H9 (cell line): ENCODE data around the gene RLN3. TPM values are rescaled to one million over a fixed set of nuclear protein-coding genes. Genes with fewer than 3 reads are reported as not detected.

Experiments
- DNase-seq: peaks from one replicate; pipeline ENCODE4 v3.0.0-alpha.2; 2017
- H2AFZ ChIP-seq: one replicate; pipeline ENCODE4 v1.6.1; 2013; ENCODE audit warnings: mild to moderate bottlenecking, low read length, control low read depth, moderate library complexity
- H2AK5ac ChIP-seq: 2 replicates; pipeline ENCODE4 v1.6.1; 2013; ENCODE audit warnings: low read length, control low read depth, mixed read lengths; ENCODE audit not compliant: insufficient read length
- H2BK120ac ChIP-seq: one replicate; pipeline ENCODE4 v1.6.1; 2013; ENCODE audit warnings: low read depth, mild to moderate bottlenecking, low read length, control low read depth, inconsistent platforms; ENCODE audit not compliant: poor library complexity, severe bottlenecking
- H2BK12ac ChIP-seq: 2 replicates; pipeline ENCODE4 v1.6.1; 2013; ENCODE audit warnings: low read length, control low read depth, mixed read lengths, low read depth; ENCODE audit not compliant: insufficient read length
- H2BK15ac ChIP-seq: 2 replicates; pipeline ENCODE4 v1.6.1; 2013; ENCODE audit warnings: low read depth, low read length, control low read depth
- H2BK20ac ChIP-seq: one replicate; pipeline ENCODE4 v1.6.1; 2013; ENCODE audit warnings: low read depth, mild to moderate bottlenecking, low read length, control low read depth, inconsistent platforms; ENCODE audit not compliant: poor library complexity, severe bottlenecking
- H2BK5ac ChIP-seq: 2 replicates; pipeline ENCODE4 v1.6.1; 2013; ENCODE audit warnings: low read length, control low read depth, mixed read lengths; ENCODE audit not compliant: insufficient read length
- H3K14ac ChIP-seq: 2 replicates; pipeline ENCODE4 v1.6.1; 2013; ENCODE audit warnings: low read length, control low read depth; ENCODE audit not compliant: insufficient read depth
- H3K18ac ChIP-seq: 2 replicates; pipeline ENCODE4 v1.6.1; 2013; ENCODE audit warnings: low read depth, mild to moderate bottlenecking, mixed read lengths, low read length, control low read depth; ENCODE audit not compliant: insufficient read length
- H3K23ac ChIP-seq: 2 replicates; pipeline ENCODE4 v1.6.1; 2013; ENCODE audit warnings: low read length, control low read depth, mixed read lengths, low read depth; ENCODE audit not compliant: insufficient read length
- H3K23me2 ChIP-seq: 2 replicates; pipeline ENCODE4 v1.6.1; 2013; ENCODE audit warnings: low read depth, mild to moderate bottlenecking, mixed read lengths, low read length, control low read depth; ENCODE audit not compliant: insufficient read length, poor library complexity, severe bottlenecking
- H3K27ac ChIP-seq: 2 replicates; pipeline ENCODE4 v1.5.1; 2013; ENCODE audit warnings: low read length, control low read depth, mixed read lengths, low read depth; ENCODE audit not compliant: insufficient read length
- H3K27me3 ChIP-seq: 2 replicates; pipeline ENCODE4 v1.6.1; 2013; ENCODE audit warnings: low read length, control low read depth, inconsistent platforms; ENCODE audit not compliant: insufficient read depth
- H3K4ac ChIP-seq: 2 replicates; pipeline ENCODE4 v1.6.1; 2013; ENCODE audit warnings: low read depth, mild to moderate bottlenecking, control low read depth, inconsistent platforms, low read length, moderate library complexity
- H3K4me1 ChIP-seq: 2 replicates; pipeline ENCODE4 v1.6.1; 2013; ENCODE audit warnings: low read length, control low read depth, inconsistent platforms; ENCODE audit not compliant: insufficient read depth
- H3K4me2 ChIP-seq: 2 replicates; pipeline ENCODE4 v1.6.1; 2013; ENCODE audit warnings: low read length, control low read depth, mixed read lengths; ENCODE audit not compliant: insufficient read length, insufficient read depth
- H3K56ac ChIP-seq: 2 replicates; pipeline ENCODE4 v1.6.1; 2013; ENCODE audit warnings: low read depth, mild to moderate bottlenecking, mixed read lengths, low read length, control low read depth; ENCODE audit not compliant: insufficient read length
- H3K79me1 ChIP-seq: 2 replicates; pipeline ENCODE4 v1.6.1; 2013; ENCODE audit warnings: low read depth, mild to moderate bottlenecking, moderate library complexity, low read length, control low read depth, inconsistent platforms; ENCODE audit not compliant: insufficient read depth, poor library complexity, severe bottlenecking
- H3K79me2 ChIP-seq: 2 replicates; pipeline ENCODE4 v1.6.1; 2013; ENCODE audit warnings: low read length, control low read depth, inconsistent platforms; ENCODE audit not compliant: insufficient read depth
- H3K9ac ChIP-seq: 2 replicates; pipeline ENCODE4 v1.6.1; 2013; ENCODE audit warnings: low read length, control low read depth, mixed read lengths; ENCODE audit not compliant: insufficient read length; ENCODE audit errors: extremely low read depth
- H3K9me3 ChIP-seq: one replicate; pipeline ENCODE4 v1.6.1; 2013; ENCODE audit warnings: low read depth, low read length, inconsistent platforms; ENCODE audit not compliant: control insufficient read depth
- H3T11ph ChIP-seq: one replicate; pipeline ENCODE4 v1.6.1; 2013; ENCODE audit warnings: mild to moderate bottlenecking, low read length, control low read depth, inconsistent platforms
- H4K20me1 ChIP-seq: one replicate; pipeline ENCODE4 v1.6.1; 2013; ENCODE audit not compliant: control insufficient read depth, insufficient read length, insufficient read depth
- H4K5ac ChIP-seq: 2 replicates; pipeline ENCODE4 v1.6.1; 2013; ENCODE audit warnings: low read depth, mild to moderate bottlenecking, mixed read lengths, low read length, control low read depth; ENCODE audit not compliant: insufficient read length
- H4K8ac ChIP-seq: replicated peaks from 2 replicates; pipeline ENCODE4 v1.6.1; 2013; ENCODE audit warnings: low read length, control low read depth, mixed read lengths, low read depth; ENCODE audit not compliant: insufficient read length
- H4K91ac ChIP-seq: 2 replicates; pipeline ENCODE4 v1.6.1; 2013; ENCODE audit warnings: low read depth, mild to moderate bottlenecking, moderate library complexity, mixed read lengths, low read length, control low read depth; ENCODE audit not compliant: insufficient read length
- H3K27ac Mint-ChIP-seq, 3 experiments: 2 replicates in 2 of 3; 3 replicates in 1 of 3; pipeline ENCODE4 v1.8.0; 2020 to 2021; ENCODE audit warnings: mixed read lengths in 3 of 3, mild to moderate bottlenecking in 1 of 3, moderate library complexity in 1 of 3
- H3K27me3 Mint-ChIP-seq: 2 replicates; pipeline ENCODE4 v1.8.0; 2021; ENCODE audit warnings: low read depth, mild to moderate bottlenecking, moderate library complexity, mixed read lengths
- H3K36me3 Mint-ChIP-seq, 3 experiments: 2 replicates in 2 of 3; 3 replicates in 1 of 3; pipeline ENCODE4 v1.8.0; 2020 to 2021; ENCODE audit warnings: low read depth in 3 of 3, mixed read lengths in 3 of 3; ENCODE audit not compliant: insufficient read depth in 1 of 3
- H3K4me1 Mint-ChIP-seq, 2 experiments: 2 replicates each; pipeline ENCODE4 v1.8.0; 2020; ENCODE audit warnings: mixed read lengths in 2 of 2
- H3K4me3 Mint-ChIP-seq, 2 experiments: 2 replicates in 1 of 2; 3 replicates in 1 of 2; pipeline ENCODE4 v1.8.0; 2020 to 2021; ENCODE audit warnings: mild to moderate bottlenecking in 2 of 2, mixed read lengths in 2 of 2, moderate library complexity in 1 of 2
- H3K9me3 Mint-ChIP-seq, 2 experiments: 2 replicates in 1 of 2; 3 replicates in 1 of 2; pipeline ENCODE4 v1.8.0; 2020; ENCODE audit warnings: mild to moderate bottlenecking in 2 of 2, mixed read lengths in 2 of 2, moderate library complexity in 1 of 2
- WGBS: extraction: QIAGEN DNeasy Blood & Tissue Kit; methylation state at CpG from one replicate; pipeline ENCODE4 v1.1.7; 2013; ENCODE audit warnings: missing lambda C conversion rate, low lambda C conversion rate, mixed read lengths; ENCODE audit not compliant: insufficient read length; ENCODE audit errors: extremely low coverage; 5-methylcytosine and 5-hydroxymethylcytosine counted together
- total RNA-seq: library from RNA; stranded (reverse); gene quantifications from 2 replicates; pipeline ENCODE4 v1.2.1, GENCODE V29; 2021
- TF ChIP-seq, protein P1 (sequence below): fragments of 200-600 bp; sonication (generic); conservative IDR thresholded peaks from 3 replicates; pipeline ENCODE4 v1.8.0; 2021; ENCODE audit warnings: antibody characterized with exemption, mild to moderate bottlenecking

Gene RLN3
- total RNA-seq, 1 experiment from 2014 or later: not detected

GRCh38 chr19:14003251-14004055 lies 24.5 kb upstream of the RLN3 start:
- Histone ChIP-seq H3K4me1 (no peaks in the 10 kb centered on the region), H3T11ph (no peak overlapping the region), H2BK12ac (no peak overlapping the region), H3K56ac (no peak overlapping the region), H4K91ac (no peak overlapping the region), H3K4me2 (no peak overlapping the region), H3K4ac (no peak overlapping the region), H2AK5ac (no peak overlapping the region), H3K14ac (no peak overlapping the region), H3K79me2 (no peaks in the 10 kb centered on the region), H3K27me3 (no peaks in the 10 kb centered on the region), H2AFZ (no peak overlapping the region), H4K8ac (no peak overlapping the region), H3K79me1 (no peaks in the 10 kb centered on the region), H4K5ac (no peak overlapping the region), H3K23me2 (no peaks in the 10 kb centered on the region), H2BK15ac (no peak overlapping the region), H3K23ac (no peak overlapping the region), H3K9me3 (no peaks in the 10 kb centered on the region), H2BK120ac (no peak overlapping the region), H3K9ac (peak overlapping the region; percentile 13), H2BK20ac (no peak overlapping the region), H3K27ac (no peak overlapping the region), H4K20me1 (no peaks in the 10 kb centered on the region), H3K18ac (no peak overlapping the region), H2BK5ac (no peak overlapping the region)
- Mint-ChIP-seq H3K36me3 (peaks cover 6 to 20% (median 12%) of the 10 kb centered on the region in 3 experiments; a peak in 6 of 7 replicates), H3K4me3 (no peak overlapping the region), H3K27me3 (no peaks in the 10 kb centered on the region; the same call in 1 of the 2 replicates), H3K27ac (peak overlapping the region in 2 of 3 experiments; percentile 24 to 87; a peak in 2 of 7 replicates), H3K4me1 (peaks cover 13 to 14% of the 10 kb centered on the region in 2 experiments; a peak in 3 of 4 replicates), H3K9me3 (peaks cover 5 to 9% of the 10 kb centered on the region in 2 experiments; a peak in 3 of 5 replicates)
- DNase-seq: no peak
- TF ChIP-seq, protein P1, sequence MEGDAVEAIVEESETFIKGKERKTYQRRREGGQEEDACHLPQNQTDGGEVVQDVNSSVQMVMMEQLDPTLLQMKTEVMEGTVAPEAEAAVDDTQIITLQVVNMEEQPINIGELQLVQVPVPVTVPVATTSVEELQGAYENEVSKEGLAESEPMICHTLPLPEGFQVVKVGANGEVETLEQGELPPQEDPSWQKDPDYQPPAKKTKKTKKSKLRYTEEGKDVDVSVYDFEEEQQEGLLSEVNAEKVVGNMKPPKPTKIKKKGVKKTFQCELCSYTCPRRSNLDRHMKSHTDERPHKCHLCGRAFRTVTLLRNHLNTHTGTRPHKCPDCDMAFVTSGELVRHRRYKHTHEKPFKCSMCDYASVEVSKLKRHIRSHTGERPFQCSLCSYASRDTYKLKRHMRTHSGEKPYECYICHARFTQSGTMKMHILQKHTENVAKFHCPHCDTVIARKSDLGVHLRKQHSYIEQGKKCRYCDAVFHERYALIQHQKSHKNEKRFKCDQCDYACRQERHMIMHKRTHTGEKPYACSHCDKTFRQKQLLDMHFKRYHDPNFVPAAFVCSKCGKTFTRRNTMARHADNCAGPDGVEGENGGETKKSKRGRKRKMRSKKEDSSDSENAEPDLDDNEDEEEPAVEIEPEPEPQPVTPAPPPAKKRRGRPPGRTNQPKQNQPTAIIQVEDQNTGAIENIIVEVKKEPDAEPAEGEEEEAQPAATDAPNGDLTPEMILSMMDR: no peak
- WGBS: no CpG with 5 or more reads among the region's 10 CpGs
